GM21737 (cell line): ENCODE measurements around the gene TMEM174.
"Not testable (repeated sequence)": the region's sequence is repeated elsewhere in the genome, so short reads cannot be mapped to it uniquely, and the experiment has no call there.

ENCODE experiments used
- ATAC-seq: cut with Tn5 transposase; IDR thresholded peaks from one replicate; pipeline ENCODE4 v1.9.1; 2021; ENCODE audit warnings: mild to moderate bottlenecking, moderate library complexity; ENCODE audit not compliant: unreplicated experiment

The TMEM174 gene

DNA sequence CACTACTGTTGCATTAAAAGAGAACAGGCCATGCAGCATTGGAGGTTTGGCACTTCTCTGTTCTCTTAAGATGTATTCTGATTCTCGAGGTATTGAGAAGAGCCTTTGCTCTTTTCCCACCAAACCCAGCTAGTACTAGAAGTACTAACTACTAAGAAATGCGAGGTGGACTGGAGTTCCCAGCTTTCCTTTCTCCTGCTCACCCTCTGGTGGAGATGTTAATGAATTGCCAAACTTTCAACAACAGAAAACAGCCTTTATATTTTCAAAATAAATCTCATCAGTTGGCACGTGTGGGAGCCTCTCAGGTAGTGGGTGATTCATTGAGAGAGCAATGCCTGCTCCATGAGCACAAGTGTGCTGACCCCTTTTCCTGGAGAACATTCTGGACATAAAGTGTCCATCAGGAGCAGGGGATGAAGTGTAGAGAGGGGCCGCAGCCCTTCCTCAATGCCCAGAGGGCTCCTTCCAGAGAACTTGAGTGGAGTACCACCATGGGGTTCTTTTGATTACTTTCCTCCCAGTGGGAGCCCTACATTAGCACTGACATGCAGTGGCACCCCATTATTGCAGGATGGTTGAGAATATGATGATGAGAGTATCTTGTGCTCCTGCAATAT, 45.7 kb downstream of the TMEM174 start:
- no peak for ATAC-seq

DNA sequence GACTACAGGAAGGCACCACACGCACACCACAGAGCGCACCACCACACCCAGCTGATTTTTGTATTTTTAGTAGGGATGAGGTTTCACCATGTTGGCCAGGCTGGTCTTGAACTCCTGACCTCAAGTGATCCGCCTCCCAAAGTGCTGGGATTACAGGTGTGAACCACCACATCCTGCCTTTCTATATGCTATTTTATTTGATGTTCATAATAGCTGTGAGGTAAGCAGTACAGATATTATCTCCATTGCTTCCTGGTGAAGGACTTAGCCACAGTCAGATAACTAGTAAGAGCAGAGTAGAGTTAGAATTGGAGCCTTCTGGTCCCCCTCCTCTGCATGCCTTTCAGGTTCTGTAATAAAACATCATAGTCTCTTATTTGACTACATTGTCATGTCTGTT, 46.3 kb downstream of the TMEM174 start:
- ATAC-seq, result not testable (repeated sequence)

DNA sequence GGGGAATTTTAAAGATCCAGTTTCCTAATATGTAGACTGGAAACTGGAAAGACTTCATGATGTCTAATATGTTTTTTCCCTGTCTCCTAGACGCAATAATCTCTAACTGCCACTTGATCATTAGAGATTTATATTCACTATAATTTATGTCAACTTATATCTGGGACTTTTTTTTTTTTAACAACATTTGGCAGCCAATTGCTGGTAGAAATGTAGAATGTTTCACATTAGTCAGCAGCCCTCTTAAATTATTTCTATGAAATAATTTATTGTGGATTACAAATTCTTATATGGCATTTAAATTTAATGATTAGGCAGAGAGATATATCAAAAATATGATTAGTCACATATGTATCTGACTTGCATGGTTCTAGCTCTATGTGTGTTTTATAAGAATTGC, 48.2 kb downstream of the TMEM174 start:
- ATAC-seq, result no peak

DNA sequence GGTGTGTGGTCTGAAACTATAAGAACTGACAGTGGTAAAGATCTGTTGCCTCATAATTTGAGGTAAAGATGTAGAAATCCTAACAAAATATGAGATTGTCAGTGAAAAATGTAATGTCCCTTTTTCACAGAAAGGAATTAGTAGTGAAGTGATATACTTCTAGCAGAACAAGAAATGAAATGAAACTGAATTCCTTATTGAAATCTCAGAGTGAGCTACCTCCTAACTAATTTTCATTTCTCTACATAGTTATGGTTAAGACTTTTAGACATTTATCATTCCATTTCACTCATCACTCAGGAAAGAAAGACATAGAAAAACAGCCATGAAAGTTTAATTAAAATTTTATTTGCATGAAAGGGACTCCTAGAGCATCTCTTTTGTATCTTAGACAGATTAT, 48.7 kb downstream of the TMEM174 start:
- ATAC-seq, result no peak

DNA sequence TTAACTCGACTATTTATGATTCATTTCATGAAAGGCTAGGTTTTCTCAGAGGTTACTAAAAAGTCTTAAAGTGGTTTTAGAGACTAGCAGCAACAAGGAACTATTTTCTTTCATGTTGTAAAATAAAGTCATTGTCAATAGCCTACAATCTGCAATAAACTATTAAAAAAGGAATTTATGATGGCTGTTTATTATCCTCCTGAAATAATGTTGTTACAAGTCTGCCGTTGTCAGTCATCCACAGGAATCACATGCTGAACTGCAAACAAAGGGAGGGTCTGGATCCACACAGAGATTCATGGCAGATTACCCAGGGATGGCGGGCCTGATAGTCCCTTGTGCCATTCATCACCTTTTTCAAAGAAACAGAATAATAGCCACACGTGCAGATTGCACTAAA, 49.2 kb downstream of the TMEM174 start:
- ATAC-seq, result no peak
